Activated CD4-positive, alpha-beta T cell treated with anti-CD3 and anti-CD28 coated beads for 1 hour (primary cell): ENCODE measurements around the gene GRM4.
A peak's percentile ranks its signal among the peaks of the same experiment; 100 is the strongest.
"Not testable (repeated sequence)": the region's sequence is repeated elsewhere in the genome, so short reads cannot be mapped to it uniquely, and the experiment has no call there.

Experiments
- DNase-seq: peaks from one replicate; pipeline ENCODE4 v3.0.0-alpha.2; 2020

Gene GRM4

GRCh38 chr6:34146021-34146782 lies at the start of gene GRM4:
TSS of gene GRM4 (minus strand) at chr6:34146087. CDS start at chr6:34133496, 12,591 bp downstream.
- no peak for DNase-seq

GRCh38 chr6:34194772-34195171 lies 48.9 kb upstream of the GRM4 start:
- DNase-seq: no peak

DNA sequence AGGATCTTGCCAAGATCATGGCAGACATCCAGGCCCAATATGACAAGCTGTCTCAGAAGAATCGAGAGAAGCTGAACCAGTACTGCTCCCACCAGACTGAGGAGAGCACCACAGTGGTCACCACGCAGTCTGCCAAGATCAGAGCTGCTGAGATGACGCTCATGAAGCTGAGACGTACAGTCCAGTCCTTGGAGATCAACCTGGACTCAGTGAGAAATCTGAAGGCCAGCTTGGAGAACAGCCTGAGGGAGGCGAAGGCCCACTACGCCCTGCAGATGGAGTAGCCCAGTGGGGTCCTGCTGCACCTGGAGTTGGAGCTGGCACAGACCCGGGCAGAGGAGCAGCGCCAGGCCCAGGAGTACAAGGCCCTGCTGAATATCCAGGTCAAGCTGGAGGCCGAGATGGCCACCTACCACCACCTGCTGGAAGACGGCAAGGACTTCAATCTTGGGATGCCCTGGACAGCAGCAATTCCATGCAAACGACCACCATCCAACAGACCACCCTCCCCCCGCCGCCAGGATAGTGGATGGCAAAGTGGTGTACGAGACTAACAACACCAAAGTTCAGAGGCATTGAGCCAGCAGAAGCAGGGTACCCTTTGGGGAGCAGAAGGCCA lies 44.7 kb upstream of the GRM4 start:
- DNase-seq: no peak

DNA sequence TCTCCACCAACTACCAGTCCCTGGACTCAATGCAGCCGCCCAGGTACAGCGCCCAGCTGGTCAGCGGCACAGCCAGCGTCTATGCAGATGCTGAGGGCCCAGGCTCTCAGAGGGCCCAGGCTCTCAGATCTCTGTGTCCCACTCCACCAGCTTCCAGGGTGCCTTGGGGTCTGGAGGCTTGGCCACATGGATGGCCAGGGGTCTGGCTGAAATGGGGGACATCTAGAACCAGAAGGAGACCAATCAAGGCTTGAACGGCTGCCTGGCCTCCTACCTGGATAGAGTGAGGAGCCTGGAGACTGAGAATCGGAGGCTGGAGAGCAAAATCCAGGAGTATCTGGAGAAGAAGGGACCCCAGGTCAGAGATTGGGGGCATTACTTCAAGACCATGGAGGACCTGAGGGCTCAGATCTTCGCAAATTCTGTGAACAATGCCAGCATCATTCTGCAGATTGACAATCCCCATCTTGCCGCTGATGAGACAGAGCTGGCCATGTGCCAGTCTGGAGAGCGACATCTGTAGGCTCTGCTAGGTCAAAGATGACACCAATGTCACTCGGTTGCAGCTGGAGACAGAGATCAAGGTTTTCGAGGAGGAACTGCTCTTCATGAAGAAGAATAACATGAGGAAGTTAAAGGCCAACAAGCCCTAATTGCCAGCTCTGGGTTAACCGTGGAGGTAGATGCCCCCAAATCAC lies 44.1 kb upstream of the GRM4 start:
- DNase-seq: peak; percentile 39

GRCh38 chr6:34184726-34185125 lies 38.8 kb upstream of the GRM4 start:
- not testable (repeated sequence) for DNase-seq

GRCh38 chr6:34182751-34183531 lies 37.1 kb upstream of the GRM4 start:
- DNase-seq: peak; percentile 41

- no peak for DNase-seq
These were observed 36.0 kb upstream of the GRM4 start for GRCh38 chr6:34181908-34182307.

DNA sequence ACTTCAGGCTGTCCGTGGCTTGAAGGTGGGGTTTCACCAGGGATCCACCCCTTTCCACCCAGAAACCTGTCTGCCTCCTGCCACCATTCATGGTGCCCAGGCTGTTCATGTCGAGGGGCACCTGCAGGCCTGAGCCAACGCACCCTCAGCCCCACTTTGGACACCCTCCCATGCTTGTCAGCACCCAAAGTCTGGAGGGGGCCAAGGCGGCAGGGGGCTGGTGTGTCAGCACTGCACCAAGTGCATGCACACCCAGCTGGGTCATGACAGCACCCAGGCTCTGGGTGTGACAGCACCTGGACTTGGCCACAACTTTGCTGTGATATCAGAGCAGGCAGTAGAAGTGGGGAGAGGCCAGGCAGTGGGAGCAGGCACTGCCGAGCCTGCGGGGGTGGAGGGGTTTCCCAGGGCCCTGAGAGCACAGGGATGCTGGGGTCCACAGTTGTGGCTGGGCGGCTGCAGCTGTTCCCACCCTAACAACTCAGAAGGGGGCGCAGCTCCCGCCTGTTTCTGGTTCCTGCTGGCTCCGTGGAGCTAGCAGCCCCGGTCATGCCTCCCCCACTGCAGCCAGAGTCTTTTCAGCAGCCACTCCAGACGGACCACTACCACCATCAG lies 33.3 kb upstream of the GRM4 start:
- no peak for DNase-seq

GRCh38 chr6:34178357-34179105 lies 32.6 kb upstream of the GRM4 start:
- DNase-seq: no peak

DNA sequence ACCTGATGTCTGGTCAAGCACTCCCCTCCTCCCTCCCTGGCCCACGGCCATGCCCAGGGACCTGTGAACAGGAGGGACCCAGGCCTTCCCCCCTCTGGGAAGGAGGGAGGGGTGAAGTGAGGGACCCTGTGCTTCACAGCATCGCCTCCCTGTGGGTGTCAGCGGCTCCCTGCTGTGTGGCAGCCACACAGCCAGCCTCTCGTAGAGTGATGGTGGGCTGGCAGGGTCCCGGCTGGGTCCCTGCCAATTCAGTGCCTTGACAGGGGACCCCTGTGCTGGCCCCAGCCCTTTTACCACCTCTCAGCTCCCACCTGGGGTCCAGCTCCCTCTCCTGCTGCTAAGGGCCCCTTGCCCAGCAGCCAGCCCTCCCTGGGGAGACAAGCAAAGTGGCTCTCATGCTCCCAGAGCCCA lies 31.3 kb upstream of the GRM4 start:
- DNase-seq: no peak

DNA sequence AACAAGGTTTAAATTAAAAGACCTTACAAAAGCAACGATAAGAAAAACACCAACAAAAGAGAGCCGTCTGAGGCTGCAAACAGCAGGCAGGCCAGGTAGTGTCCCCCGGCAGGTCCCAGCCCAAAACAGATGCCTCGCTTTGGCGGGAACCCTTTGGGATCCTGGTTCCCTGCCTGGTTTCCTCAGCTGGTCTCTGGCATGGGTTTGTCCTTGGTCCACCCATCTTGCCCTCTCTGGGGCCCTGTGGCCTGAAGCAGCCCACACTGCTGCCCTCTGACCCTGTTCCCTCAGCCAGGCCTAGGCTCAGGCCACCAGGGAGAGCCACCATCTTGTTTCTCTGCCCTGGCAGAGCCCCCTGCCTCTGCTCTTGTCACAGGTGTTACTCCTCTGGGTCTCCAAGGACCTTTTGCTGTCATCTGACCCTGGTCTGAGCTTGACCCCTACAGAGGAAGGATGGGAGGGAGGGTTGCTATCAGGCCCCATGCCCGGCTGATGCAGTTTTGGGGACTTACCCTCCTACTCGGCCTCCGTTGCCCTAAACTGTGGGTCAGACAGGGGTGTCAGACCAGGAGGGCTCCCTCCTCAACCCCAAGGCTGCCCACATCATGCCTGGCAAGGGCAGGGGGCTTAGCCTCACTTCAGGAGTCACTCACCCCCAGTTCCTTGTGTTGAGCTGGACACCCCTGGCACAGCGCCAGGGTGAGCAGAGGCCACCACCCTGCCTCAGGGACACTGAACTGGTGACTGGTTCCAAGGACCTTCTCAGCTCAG lies 30.6 kb upstream of the GRM4 start:
- DNase-seq: no peak

DNA sequence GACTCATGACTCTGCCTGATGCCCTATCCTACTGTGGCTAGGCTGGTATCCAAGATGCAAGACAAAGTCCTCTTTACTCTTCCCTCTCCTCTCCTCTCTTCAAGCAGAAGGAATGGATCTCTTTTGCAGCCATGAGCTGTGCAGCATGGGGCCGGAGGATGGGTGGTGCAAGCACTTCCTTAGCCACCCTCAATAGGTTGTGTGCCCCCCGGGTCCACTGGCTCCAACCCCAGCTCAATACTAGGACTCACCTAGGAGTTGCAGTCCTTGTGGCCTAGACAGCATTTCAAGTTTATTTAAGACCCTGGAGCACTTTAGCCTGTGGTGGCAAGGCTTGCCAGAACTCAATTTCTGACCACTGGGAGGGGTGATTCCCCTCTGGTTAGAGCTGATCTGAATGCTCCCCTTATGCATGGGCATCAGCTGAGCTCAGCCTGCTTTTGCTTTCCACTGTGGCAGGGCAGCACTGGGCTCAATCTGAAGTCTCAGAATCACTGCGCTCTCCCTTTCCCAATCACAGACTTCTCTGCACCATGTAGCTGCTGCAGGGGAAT lies 29.0 kb upstream of the GRM4 start:
- DNase-seq: no peak

DNA sequence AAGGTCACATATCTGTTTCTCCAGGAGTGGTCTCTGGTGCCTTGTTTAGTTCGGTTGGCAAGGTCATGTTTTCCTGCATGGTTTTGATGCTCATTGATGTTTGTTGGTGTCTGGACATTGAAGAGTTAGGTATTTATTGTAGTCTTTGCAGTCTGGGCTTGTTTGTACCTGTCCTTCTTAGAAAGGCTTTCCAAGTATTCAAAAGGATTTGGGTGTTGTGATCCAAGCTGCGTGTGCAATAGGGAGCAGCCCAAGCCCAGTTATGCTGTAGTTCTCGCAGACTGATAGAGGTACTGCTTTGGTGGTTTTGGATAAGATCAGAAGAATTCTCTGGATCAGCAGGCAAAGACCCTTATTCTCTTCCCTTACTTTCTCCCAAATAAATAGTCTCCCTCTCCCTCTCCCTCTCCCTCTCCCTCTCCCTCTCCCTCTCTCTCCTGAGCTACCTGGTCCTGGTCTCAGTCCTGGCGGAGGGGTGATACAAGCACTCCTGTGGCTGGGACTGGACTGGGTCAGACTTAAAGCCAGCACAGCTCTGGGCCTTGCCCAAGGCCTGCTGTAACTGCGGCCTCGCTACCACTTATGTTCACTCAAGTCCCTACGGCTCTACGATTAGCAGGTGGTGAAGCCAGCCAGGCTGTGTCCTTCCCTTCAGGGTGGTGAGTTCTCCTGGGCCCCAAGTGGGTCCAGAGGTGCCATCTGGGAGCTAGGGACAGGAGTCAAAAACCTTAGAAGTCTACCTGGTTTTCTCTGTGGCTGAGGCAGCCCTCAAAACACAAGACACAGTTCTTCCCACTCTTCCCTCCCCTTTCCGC lies 27.3 kb upstream of the GRM4 start:
- no peak for DNase-seq

DNA sequence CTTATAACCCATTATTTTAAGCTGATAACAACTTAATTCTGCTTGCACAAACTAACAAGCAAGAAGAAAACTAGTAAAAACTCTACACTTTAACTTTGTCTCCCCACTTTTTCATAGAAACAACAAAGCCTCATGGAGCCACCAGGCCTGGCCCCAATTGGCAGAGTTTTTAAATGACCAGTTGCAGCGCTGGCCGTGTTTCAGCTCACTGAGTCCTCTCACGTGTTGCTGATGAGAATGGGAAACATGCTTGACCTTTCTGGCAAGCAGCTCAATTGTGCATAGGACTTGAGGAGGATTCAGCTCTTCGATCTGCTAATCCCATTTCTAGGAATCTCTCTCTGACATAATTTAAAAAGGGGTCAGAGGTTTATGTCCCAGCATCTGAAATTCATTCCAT lies 24.5 kb upstream of the GRM4 start:
- DNase-seq: no peak

DNA sequence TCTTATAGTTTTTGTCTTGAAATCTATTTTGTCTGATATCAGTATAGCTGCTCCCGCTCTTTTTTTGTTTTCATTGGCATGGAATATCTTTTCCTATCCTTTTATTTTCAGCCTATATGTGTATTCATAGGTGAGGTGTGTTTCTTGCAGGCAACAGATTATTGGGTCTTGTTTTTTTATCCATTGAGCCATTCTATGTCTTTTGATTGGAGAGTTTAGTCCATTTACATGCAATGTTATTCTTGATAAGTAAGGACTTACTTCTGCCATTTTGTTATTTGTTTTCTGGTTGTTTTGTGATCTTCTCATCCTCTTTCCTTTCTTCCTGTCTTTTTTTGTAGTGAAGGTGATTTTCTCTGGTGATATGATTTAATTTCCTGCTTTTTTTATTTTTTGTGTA lies 24.0 kb upstream of the GRM4 start:
- DNase-seq: no peak

DNA sequence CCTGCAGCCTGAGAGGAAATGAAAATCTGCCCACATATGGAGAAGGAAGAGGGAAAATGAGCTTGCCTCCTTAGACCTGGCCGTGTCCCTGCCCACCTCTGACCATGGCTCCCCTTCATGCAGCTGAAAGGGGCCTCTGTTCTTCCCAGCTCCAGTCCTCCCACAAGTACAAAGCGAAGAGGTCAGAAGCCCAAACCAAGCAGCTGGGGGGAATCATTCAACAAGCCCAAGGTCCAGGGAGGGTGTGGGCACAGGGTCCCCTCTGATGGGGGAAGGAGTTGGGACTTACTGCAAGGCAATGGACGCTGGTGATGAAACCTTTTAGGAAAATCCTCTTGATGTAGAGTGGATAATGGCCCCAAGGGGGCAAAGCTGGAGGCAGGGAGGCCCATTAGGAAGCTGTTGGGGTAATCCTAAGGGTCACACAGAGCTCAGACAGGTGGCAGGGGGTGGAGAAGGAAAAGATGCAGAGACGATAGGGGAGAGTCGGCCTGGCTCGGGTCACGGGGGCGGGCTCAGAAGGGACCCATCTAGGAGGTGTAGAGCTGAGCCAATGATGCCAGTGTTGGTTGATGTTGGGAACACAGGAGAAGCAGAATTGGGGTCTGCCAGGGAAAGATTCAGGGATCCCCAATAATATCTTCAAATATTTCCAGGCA lies 16.1 kb upstream of the GRM4 start:
- DNase-seq: no peak

DNA sequence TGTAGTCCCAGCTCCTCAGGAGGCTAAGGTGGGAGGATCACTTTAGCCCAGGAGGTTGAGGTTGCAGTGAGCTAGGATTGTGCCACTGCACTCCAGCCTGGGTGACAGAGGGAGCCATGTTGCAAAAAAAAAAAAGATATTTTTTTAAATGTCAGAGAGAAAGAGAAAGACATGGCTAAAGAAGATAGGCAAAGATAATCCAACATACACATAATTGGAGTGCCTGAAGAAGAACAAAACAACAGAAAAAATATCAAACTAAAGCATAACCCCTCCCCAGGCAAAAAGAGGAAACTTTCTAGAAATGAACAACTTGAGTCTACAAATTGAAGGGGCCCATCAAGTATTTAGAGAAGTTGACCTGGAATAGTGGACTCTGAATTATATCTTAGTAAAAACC lies 14.0 kb upstream of the GRM4 start:
- DNase-seq: no peak

- no peak for DNase-seq
These were observed 13.0 kb upstream of the GRM4 start for GRCh38 chr6:34158876-34159275.

DNA sequence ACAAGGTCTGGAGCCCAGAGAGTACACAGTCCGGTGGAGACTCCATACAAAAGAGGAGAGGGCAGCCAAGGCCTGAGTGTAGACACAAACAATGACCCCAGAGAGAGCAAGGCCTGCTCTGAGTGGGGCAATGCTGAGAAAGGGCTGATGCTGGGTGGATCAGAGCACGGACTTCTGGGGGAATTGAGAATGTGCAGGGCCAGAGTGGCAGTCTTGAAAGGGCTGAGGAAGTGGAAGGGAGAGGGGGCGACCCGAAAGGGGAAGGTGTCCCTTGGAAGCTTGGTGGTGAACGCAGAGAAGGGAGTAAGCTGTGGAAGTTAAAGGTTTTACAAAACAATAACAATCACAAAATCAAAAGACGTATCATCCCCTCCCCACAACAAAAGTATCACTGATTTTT lies 12.0 kb upstream of the GRM4 start:
- no peak for DNase-seq
